Measurements from ENCODE around the gene QKI.
A peak's percentile ranks its signal among the peaks of the same experiment; 100 is the strongest.

Gene QKI

GRCh38 chr6:163532526-163533078 is 118.1 kb downstream of the QKI start:
- no peak for DNase-seq (ENCODE audit: extremely low read depth, low read depth)
- no peak for TF ChIP-seq CTCF (IDR thresholded peaks at IDR 0.05; ENCODE audit: low read depth, low read length)

DNA sequence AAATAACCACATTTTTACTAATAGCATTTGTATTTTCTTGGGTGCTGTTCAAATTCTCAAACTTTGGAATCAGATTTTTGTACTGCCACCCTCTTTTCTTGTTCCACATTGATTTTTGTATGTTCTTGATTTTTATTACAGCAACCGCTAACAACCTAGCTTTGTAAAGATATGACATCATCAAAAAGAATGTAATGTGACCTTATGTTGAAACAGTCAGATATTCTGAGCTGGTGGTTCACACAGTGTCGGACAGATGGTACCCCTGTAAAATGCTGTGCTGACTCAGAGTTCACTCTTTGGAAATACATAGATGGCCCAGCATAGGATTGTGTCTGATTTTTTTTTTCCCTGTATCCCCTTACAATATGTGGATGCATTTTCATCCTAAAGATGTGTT is 118.9 kb downstream of the QKI start:
- DNase-seq (ENCODE audit: extremely low read depth, low read depth), result peak; percentile 52
- TF ChIP-seq CTCF (IDR thresholded peaks at IDR 0.05; ENCODE audit: low read depth, low read length), result no peak

GRCh38 chr6:163536770-163537169 is 122.3 kb downstream of the QKI start:
- no peak for TF ChIP-seq CTCF (IDR thresholded peaks at IDR 0.05; ENCODE audit: low read depth, low read length)
- DNase-seq (ENCODE audit: extremely low read depth, low read depth), result no peak

GRCh38 chr6:163538331-163538730 is 123.8 kb downstream of the QKI start:
- TF ChIP-seq CTCF (IDR thresholded peaks at IDR 0.05; ENCODE audit: low read depth, low read length), result no peak
- DNase-seq (ENCODE audit: extremely low read depth, low read depth), result no peak

DNA sequence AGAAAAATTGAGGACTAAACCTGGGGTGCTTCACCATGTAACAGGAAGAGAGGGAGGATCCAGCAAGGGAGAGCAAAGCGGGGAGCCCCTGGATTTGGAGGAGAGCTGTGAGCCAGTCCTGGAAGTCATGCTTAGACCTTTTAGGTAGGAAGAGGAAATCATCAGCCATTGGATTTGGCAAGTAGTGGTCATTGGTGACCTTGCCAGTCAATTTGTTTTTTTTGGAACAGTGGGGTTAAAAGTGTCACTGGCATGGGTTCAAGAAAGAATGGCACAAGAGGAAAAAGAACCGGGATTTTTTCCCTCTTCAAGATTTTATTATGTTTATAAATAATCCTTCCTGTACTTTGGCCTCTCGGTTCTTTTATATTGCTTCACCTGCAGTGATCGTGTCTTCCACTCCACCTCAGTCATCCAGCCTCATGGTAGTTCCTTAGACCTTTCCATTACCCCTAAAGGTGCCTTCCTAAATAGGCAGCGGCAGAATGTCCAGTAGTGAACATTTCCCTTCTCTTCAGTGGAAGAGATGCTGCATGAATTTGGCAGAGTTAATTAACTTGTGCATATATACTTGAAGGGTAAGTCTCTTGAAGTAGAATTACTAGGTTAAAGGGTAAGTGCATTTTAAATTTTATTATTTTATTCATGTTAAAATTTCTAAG is 124.7 kb downstream of the QKI start:
- no peak for TF ChIP-seq CTCF (IDR thresholded peaks at IDR 0.05; ENCODE audit: low read depth, low read length)
- DNase-seq (ENCODE audit: extremely low read depth, low read depth), result no peak

DNA sequence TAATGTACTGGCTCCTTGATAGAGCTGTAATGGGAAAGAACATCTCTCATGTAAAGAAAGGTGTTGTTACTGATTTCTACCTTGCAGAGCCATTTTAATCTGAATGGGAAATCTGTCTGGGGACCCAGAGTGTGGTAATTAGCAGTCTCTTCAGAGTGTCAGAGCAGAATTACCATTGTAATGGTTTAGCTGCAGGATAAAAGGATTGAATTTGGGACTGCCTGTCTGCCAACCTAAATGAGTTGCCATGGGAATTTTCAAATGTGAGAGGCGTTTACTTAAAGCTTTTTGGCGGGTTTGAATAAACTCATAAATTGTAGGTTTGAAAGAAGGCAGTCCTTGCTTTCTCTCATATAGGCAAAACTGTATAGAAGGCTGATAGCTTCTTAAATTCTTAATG is 128.8 kb downstream of the QKI start:
- DNase-seq (ENCODE audit: extremely low read depth, low read depth), result no peak

More for the DNA sequence above, 128.8 kb downstream of the QKI start:
- no peak for TF ChIP-seq CTCF (IDR thresholded peaks at IDR 0.05; ENCODE audit: low read depth, low read length)
